GM12878 (cell line): ENCODE data around the gene CCT8L2. TPM values are rescaled to one million over a fixed set of nuclear protein-coding genes. Genes with fewer than 3 reads are reported as not detected.

Experiments used
- BACH1 ChIP-seq: fragments of 450-650 bp; IDR thresholded peaks from 2 replicates; pipeline ENCODE4 v1.6.1; 2017; ENCODE audit warnings: mild to moderate bottlenecking, borderline replicate concordance
- CHD2 ChIP-seq: IDR thresholded peaks from 2 replicates; pipeline ENCODE4 v1.6.1; 2011; ENCODE audit warnings: low read depth, low read length, improper control_type of control experiment, borderline replicate concordance
- NR2C1 ChIP-seq: fragments of 450-650 bp; IDR thresholded peaks from 2 replicates; pipeline ENCODE4 v1.6.1; 2017; ENCODE audit warnings: antibody characterized with exemption, mild to moderate bottlenecking, moderate library complexity
- POLR2A ChIP-seq: IDR thresholded peaks from 2 replicates; pipeline ENCODE4 v1.6.1; 2011; ENCODE audit warnings: low read depth, mild to moderate bottlenecking, low read length
- RCOR1 ChIP-seq: conservative IDR thresholded peaks from 2 replicates; pipeline ENCODE4 v1.6.1; 2012; ENCODE audit warnings: low read depth, low read length, improper control_type of control experiment
- SKIL ChIP-seq: fragments of 450-650 bp; IDR thresholded peaks from 2 replicates; pipeline ENCODE4 v1.6.1; 2017; ENCODE audit warnings: mild to moderate bottlenecking, low read depth, inconsistent platforms; ENCODE audit not compliant: poor library complexity, severe bottlenecking
- SMC3 ChIP-seq: IDR thresholded peaks from 2 replicates; pipeline ENCODE4 v1.6.1; 2011; ENCODE audit warnings: low read length, improper control_type of control experiment, borderline replicate concordance
- TAF1 ChIP-seq: IDR thresholded peaks from 2 replicates; pipeline ENCODE4 v1.6.1; 2011; ENCODE audit warnings: mild to moderate bottlenecking, low read depth, low read length, borderline replicate concordance
- ZBED1 ChIP-seq: IDR thresholded peaks from 2 replicates; pipeline ENCODE4 v1.6.1; 2016; ENCODE audit warnings: borderline replicate concordance
- ZNF207 ChIP-seq: fragments of 450-650 bp; IDR thresholded peaks from 2 replicates; pipeline ENCODE4 v1.6.1; 2014; ENCODE audit warnings: antibody characterized with exemption, mild to moderate bottlenecking, borderline replicate concordance
- ZNF274 ChIP-seq: IDR thresholded peaks from one replicate; pipeline ENCODE4 v1.8.0; 2011; ENCODE audit not compliant: insufficient read length, insufficient read depth
- polyA plus RNA-seq, 11 experiments: library from polyadenylated mRNA; depleted of rRNA in 4 of 11; unstranded in 6 of 11; stranded (reverse) in 5 of 11; fragments of >200 nt; fragmentation: Nextera tagmentation in 4 of 11; fragmentation: Illumina TruSeq in 1 of 11; extraction: Ambion mirVana in 4 of 11; extraction: Trizol in 1 of 11; gene quantifications; 1 replicate in 1 of 11; 2 replicates in 10 of 11; pipeline versions ENCODE4 v1.2.1 to v1.2.3, GENCODE V29; 2011 to 2016; ENCODE audit warnings: inconsistent platforms in 2 of 11, missing spikeins in 2 of 11, low read depth in 1 of 11
- total RNA-seq, 4 experiments: library from RNA; depleted of rRNA in 3 of 4; stranded (reverse); fragments of >200 nt in 3 of 4; fragmentation: Illumina TruSeq in 1 of 4; extraction: Trizol in 1 of 4; gene quantifications; 2 replicates each; pipeline versions ENCODE4 v1.2.1 to v1.2.3, GENCODE V29; 2013 to 2021
- TF ChIP-seq, protein P1 (sequence below): fragments of 450-650 bp; IDR thresholded peaks from 2 replicates; pipeline ENCODE4 v1.6.1; 2016; ENCODE audit warnings: mild to moderate bottlenecking, moderate library complexity, borderline replicate concordance

The CCT8L2 gene
- total and polyA plus RNA-seq, 10 of the 15 experiments (the other 5 are each of a cell fraction or from before 2014, with no cell fraction given): not detected

- TF ChIP-seq SKIL (no peak), SMC3 (no peak), TAF1 (no peak), POLR2A (no peak), CHD2 (no peak), ZBED1 (no peak), NR2C1 (no peak), BACH1 (no peak), ZNF274 (no peak), ZNF207 (no peak), RCOR1 (no peak)
- TF ChIP-seq, protein P1, sequence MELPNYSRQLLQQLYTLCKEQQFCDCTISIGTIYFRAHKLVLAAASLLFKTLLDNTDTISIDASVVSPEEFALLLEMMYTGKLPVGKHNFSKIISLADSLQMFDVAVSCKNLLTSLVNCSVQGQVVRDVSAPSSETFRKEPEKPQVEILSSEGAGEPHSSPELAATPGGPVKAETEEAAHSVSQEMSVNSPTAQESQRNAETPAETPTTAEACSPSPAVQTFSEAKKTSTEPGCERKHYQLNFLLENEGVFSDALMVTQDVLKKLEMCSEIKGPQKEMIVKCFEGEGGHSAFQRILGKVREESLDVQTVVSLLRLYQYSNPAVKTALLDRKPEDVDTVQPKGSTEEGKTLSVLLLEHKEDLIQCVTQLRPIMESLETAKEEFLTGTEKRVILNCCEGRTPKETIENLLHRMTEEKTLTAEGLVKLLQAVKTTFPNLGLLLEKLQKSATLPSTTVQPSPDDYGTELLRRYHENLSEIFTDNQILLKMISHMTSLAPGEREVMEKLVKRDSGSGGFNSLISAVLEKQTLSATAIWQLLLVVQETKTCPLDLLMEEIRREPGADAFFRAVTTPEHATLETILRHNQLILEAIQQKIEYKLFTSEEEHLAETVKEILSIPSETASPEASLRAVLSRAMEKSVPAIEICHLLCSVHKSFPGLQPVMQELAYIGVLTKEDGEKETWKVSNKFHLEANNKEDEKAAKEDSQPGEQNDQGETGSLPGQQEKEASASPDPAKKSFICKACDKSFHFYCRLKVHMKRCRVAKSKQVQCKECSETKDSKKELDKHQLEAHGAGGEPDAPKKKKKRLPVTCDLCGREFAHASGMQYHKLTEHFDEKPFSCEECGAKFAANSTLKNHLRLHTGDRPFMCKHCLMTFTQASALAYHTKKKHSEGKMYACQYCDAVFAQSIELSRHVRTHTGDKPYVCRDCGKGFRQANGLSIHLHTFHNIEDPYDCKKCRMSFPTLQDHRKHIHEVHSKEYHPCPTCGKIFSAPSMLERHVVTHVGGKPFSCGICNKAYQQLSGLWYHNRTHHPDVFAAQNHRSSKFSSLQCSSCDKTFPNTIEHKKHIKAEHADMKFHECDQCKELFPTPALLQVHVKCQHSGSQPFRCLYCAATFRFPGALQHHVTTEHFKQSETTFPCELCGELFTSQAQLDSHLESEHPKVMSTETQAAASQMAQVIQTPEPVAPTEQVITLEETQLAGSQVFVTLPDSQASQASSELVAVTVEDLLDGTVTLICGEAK: no peak
These were observed 28.8 kb downstream of the CCT8L2 start (continued) for GRCh38 chr22:16563555-16564520.
